ENCODE data around the gene FMO5.

FMO5 gene, protein sequence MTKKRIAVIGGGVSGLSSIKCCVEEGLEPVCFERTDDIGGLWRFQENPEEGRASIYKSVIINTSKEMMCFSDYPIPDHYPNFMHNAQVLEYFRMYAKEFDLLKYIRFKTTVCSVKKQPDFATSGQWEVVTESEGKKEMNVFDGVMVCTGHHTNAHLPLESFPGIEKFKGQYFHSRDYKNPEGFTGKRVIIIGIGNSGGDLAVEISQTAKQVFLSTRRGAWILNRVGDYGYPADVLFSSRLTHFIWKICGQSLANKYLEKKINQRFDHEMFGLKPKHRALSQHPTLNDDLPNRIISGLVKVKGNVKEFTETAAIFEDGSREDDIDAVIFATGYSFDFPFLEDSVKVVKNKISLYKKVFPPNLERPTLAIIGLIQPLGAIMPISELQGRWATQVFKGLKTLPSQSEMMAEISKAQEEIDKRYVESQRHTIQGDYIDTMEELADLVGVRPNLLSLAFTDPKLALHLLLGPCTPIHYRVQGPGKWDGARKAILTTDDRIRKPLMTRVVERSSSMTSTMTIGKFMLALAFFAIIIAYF

DNA sequence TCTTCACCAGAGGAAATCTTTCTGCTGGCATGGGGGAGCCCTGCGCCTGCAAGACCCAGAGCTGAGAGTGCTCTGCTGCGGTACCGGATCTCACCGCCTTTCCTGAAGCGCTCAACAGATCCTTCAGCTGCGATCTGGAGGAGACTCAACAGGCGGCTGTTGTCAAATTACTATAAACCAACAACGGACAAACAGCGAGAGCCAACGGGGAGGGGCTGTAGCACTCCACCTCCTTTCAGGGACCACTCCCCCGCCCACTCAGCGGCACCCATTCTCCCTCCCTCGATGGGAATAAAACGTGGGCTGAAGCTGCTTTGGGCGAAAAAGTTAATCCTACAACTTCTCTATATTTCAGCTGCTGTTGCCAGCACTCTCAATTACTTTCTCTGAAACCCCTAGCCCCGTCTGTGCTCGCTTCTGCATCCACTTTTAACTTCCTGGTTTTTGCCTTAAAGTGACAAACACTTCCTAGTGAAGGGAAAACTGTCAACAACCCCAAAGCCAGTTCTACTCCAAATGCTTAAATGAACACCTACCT lies at the start of gene FMO5:
Gene FMO5, minus strand, starts transcription at position 147 of the 538 bp plus-strand sequence. CDS start 310 bp downstream, outside the sequence.
- Mint-ChIP-seq H3K9me3 (no peaks in the 10 kb centered on the region), H3K4me3 (peak within 1 kb of the TSS; percentile 93), H3K4me1 (peaks cover 26% of the 10 kb centered on the region), H3K27ac (peak within 1 kb of the TSS; percentile 79), H3K27me3 (no peaks in the 10 kb centered on the region), H3K36me3 (no peaks in the 10 kb centered on the region)

DNA sequence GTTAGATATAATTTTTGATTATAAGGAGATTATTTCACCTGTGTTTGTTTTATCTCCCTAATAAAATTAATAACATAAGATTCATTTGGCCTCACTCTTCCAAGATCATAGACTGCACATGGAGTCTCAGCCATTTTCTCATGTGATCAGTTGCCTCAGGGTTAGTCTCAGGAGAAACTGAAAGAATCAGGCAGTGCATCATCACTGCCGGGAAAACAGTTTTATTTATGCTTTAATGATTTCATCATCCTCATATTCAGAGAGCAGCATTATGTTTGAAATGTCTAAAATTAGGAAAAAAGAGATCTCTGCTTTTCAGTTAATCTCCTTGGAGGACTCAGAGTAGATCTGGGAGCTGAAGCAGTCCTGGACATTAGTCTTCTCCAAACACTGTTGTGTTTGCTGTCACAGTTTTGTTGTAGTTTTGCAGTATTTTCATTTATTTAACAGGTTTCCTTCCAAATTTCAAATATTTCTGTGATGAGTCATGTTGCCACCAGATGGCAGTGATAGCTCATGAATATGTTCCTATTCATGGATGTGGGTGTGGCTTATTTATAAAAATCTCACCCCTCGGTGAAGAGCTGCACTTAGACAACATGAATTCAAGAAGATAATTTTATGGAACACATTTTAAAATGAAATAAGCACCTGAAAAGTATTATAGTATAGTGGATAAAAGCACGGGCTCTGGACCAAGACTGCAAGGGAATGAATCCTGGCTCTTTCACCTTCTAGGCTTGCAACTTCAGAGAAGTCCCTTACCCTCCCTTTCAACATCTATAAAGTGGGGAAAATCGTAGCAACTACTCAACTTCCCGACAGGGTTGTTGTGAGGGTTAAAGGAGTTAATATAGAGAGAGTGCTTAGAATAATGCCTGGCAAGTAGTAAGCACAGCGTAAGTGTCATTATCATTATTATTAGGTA lies 48.5 kb upstream of the FMO5 start:
- H3K4me1 Mint-ChIP-seq = peaks cover 7% of the 10 kb centered on the region
- H3K27ac Mint-ChIP-seq = no peak overlapping the region
- H3K9me3 Mint-ChIP-seq = no peaks in the 10 kb centered on the region
- H3K4me3 Mint-ChIP-seq = no peak overlapping the region
- H3K27me3 Mint-ChIP-seq = no peaks in the 10 kb centered on the region
- H3K36me3 Mint-ChIP-seq = peaks cover 34% of the 10 kb centered on the region

DNA sequence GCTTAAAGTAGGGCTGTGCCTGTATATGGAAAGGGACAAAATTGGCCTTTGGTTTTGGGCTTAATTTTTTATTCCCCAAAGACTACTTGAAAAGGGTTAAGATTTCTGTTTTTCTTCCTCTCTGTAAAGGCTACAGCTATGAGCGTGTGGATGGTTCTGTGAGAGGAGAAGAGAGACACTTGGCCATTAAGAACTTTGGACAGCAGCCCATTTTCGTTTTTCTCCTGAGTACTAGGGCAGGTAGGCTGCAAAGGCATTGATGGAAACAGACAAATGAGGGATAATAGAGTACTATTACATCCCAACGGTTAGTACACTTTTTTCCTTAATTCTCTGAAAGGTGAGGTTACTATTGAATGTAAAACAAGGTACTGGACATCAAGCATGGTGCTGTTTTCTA lies 46.9 kb upstream of the FMO5 start:
- Mint-ChIP-seq H3K4me1 (peaks cover 7% of the 10 kb centered on the region), H3K4me3 (no peak overlapping the region), H3K27ac (no peak overlapping the region), H3K9me3 (no peaks in the 10 kb centered on the region), H3K36me3 (peaks cover 32% of the 10 kb centered on the region), H3K27me3 (no peaks in the 10 kb centered on the region)

DNA sequence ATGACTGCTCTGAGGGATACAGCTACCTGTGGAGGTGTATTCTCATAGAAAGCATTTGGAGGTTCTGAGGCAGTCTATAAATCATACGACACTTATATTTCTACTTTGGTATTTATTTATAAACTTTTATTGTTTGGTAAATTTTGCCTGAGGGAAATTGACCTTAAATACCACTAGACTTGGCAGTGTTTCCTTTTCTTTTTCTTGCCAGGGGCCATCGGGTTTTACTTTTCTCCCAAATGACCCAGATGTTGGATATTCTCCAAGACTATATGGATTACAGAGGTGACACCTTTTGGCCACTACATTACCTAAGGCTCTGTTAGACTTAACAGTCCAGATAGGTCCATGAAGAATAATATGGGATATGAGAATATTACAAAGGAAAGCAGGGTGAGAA lies 45.6 kb upstream of the FMO5 start:
- H3K36me3 Mint-ChIP-seq = peaks cover 29% of the 10 kb centered on the region
- H3K4me1 Mint-ChIP-seq = peaks cover 7% of the 10 kb centered on the region
- H3K27me3 Mint-ChIP-seq = no peaks in the 10 kb centered on the region
- no peaks in the 10 kb centered on the region for H3K9me3 Mint-ChIP-seq
- H3K27ac Mint-ChIP-seq = no peak overlapping the region
- no peak overlapping the region for H3K4me3 Mint-ChIP-seq

DNA sequence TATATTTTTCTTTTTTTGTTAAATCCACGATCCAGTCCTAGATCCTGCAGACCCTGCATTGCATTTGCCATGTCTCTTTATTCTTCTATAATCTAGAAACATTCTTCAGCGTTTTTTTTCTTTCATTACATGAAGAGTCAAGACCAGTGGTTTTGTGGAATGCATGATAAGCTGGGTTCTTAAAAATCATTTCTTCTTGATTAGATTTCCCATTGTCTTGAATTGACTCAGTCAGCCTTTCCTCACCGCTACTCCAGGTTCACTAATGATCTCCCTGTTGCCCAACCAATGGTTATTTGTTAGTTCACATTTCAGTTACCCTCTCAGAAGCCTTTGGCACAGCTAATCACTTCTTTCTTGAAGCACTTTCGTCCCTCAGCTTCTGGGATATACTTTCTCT lies 42.6 kb upstream of the FMO5 start:
- Mint-ChIP-seq H3K27ac (peak overlapping the region; percentile 1), H3K36me3 (peaks cover 22% of the 10 kb centered on the region), H3K4me1 (no peaks in the 10 kb centered on the region), H3K27me3 (no peaks in the 10 kb centered on the region), H3K4me3 (no peak overlapping the region), H3K9me3 (no peaks in the 10 kb centered on the region)

DNA sequence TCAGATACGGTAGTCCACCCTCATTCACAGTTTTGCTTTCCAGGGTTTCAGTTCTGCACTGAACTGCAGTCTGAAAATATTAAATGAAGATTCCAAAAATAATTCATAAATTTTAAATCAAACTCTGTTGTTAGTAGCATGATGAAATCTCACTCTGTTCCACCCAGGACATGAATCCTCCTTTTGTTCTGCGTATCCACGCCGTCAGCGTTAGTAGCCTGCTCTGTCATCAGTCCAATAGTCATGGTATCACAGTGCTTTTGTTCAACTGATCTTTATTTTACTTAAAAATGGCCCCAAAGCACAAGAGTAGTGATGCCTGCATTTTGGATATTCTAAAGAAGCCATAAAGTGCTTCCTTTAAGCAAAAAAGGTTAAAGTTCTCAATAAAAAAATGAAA lies 41.2 kb upstream of the FMO5 start:
- Mint-ChIP-seq H3K27ac (no peak overlapping the region), H3K4me3 (no peak overlapping the region), H3K36me3 (peaks cover 25% of the 10 kb centered on the region), H3K27me3 (no peaks in the 10 kb centered on the region), H3K9me3 (no peaks in the 10 kb centered on the region), H3K4me1 (no peaks in the 10 kb centered on the region)

DNA sequence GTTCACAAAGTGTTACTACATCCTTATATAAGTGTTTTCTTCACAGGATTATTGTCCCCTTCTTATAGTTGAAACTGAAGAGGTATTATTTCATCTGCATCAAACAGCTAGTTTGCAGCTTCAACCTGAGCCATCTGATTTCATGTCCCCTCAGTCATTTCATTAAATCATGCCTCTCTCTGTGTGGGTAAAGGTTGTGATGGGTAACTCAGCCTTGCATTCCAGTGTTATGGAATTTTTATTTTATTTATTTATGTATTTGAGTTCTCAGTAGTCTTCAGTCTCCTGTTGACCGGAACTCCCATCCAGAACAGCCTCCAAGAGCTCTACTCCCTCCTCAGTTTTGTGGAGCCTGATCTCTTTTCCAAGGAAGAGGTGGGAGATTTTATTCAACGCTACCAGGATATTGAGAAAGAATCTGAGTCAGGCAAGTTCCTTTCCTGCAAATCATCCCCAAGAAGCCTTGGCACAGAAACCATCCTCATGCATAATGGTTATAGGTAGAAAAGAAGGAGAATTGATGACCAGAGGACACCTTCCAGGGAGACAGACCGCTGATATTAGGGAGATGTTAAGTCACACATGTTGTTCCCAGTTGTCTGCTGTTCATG lies 39.1 kb upstream of the FMO5 start:
- Mint-ChIP-seq H3K4me1 (no peaks in the 10 kb centered on the region), H3K27ac (no peak overlapping the region), H3K27me3 (no peaks in the 10 kb centered on the region), H3K4me3 (no peak overlapping the region), H3K9me3 (no peaks in the 10 kb centered on the region), H3K36me3 (peaks cover 30% of the 10 kb centered on the region)

DNA sequence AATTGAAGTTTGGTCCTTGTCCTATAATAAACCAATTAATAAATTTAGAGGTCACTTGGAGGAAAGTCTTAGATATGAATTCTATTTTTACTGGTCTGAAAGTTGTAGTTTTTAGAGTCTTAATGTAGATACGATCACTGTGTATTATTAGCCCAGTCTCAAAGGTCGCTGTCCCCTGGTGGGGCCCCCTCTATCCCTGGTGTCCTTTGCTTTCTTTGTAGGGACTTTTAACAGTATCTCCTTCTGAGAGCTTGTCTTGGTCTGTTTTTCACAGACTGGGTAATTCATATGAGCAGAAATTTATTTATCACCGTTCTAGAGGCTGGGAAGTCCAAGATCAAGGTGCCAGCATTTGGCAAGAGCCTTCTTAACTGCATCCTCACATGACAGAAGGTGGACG lies 35.8 kb upstream of the FMO5 start:
- Mint-ChIP-seq H3K4me1 (no peaks in the 10 kb centered on the region), H3K36me3 (peaks cover 22% of the 10 kb centered on the region), H3K27me3 (no peaks in the 10 kb centered on the region), H3K4me3 (no peak overlapping the region), H3K9me3 (no peaks in the 10 kb centered on the region), H3K27ac (no peak overlapping the region)

DNA sequence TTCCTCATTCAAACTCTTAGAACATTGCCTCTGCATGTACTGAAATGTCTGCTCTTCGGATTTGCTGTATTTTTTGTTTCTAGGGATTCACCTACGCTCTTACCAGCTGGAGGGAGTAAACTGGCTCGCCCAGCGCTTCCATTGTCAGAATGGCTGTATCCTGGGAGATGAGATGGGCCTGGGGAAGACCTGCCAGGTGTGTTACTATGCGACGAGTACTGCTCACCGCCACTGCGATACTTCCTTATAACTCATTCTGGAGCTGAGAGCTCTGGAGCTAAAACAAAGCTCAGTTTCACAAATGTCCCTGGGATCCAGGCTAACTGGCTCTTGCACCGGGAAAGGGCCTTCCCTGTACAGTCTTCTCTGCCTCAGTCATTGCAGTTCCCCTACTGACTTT lies 27.4 kb upstream of the FMO5 start:
- H3K36me3 Mint-ChIP-seq = peaks cover 12% of the 10 kb centered on the region
- no peak overlapping the region for H3K27ac Mint-ChIP-seq

DNA sequence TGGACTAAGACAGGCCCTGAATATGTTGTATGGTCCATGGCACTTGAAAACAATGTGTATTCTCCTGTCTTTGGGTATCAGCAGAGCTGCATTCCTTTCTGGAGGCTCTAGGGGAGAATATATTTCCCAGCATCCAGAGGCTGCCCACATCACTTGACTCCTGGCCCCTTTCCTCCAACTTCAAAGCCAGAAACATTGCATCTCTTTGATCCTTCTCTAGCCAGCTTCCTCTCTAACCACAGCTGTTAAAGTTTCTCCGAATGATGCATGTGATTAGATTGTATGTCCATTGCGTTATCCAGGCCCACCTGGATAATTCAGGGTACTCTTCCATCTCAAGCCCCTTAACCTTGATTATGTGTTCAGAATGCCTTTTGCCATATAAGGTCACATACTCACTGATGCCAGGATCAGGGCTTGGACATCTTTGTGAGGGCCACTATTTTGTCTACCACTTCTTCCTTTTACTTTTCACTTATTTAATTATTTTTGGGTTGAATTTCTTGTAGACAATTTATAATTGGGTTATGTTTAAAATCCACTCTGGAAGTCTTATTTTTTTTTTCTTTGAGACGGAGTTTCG lies 22.6 kb upstream of the FMO5 start:
- Mint-ChIP-seq H3K36me3 (peaks cover 9% of the 10 kb centered on the region), H3K4me3 (no peak overlapping the region), H3K4me1 (peaks cover 63% of the 10 kb centered on the region), H3K9me3 (no peaks in the 10 kb centered on the region), H3K27ac (no peak overlapping the region), H3K27me3 (no peaks in the 10 kb centered on the region)

More for the DNA sequence above, 27.4 kb upstream of the FMO5 start:
- H3K9me3 Mint-ChIP-seq = no peaks in the 10 kb centered on the region
- H3K4me3 Mint-ChIP-seq = no peak overlapping the region
- no peaks in the 10 kb centered on the region for H3K27me3 Mint-ChIP-seq
- peaks cover 30% of the 10 kb centered on the region for H3K4me1 Mint-ChIP-seq

DNA sequence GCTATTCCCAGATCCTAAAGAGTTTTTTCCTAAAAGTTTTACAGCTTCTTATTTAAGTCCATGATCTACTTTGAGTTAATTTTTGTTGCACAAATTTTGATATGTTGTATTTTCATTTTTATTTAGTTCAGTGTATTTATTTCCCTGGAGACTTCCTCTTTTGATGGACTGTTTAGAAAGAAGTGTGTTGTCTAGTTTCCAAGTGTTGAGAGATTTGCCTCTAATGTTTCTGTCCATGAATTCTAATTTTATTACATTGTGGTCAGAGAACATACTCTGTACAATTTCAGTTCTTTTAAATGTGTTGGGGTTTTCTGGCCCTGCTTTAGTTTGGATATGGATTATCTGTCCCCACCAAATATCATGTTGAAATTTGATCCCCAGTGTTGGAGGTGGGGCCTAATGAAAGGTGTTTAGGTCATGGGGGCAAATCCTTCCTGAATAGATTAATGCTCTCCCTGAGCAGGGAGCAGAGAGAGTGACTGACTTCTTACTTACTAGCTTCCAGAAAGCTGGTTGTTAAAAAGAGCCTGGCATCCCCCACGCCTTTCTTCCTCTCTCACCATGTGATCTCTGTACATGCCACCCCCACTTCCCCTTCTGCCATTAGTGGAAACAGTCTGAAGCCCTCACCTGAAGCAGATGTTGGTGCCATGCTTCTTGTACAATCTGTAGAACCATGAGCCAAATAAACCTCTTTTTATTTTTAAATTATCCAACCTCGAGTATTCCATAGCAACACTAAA lies 21.9 kb upstream of the FMO5 start:
- no peaks in the 10 kb centered on the region for H3K27me3 Mint-ChIP-seq
- peaks cover 63% of the 10 kb centered on the region for H3K4me1 Mint-ChIP-seq
- H3K27ac Mint-ChIP-seq = no peak overlapping the region
- H3K9me3 Mint-ChIP-seq = no peaks in the 10 kb centered on the region
- no peak overlapping the region for H3K4me3 Mint-ChIP-seq
- peaks cover 7% of the 10 kb centered on the region for H3K36me3 Mint-ChIP-seq

DNA sequence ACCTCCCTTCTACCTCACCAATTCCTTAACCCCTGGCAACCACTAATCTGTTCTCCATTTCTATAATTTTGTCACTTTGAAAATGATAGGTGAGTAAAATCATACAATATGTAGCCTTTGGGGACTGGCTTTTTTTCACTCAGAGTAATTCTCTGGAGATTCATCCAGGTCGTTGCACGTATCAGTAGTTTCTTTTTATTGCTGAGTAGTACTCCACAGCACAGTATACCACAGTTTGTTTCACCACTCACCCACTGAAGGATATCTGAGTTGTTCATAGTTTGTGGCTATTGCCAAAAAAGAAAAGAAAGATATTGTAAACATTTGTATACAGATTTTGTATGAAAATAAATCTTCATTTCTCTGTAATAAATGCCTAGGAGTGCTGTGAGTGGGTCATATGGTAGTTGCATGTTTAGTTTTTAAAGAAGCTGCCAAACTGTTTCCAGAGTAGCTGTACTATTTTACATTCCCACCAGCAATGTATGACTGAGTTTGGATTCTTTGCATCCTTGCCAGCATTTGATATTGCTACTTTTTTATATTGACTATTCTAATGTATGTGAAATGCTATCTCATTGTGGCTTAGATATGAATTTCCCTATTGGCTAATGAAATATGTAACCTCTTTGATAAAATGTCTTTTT lies 21.0 kb upstream of the FMO5 start:
- Mint-ChIP-seq H3K4me1 (peaks cover 65% of the 10 kb centered on the region), H3K27ac (no peak overlapping the region), H3K4me3 (peak overlapping the region; percentile 0), H3K36me3 (peaks cover 7% of the 10 kb centered on the region), H3K9me3 (no peaks in the 10 kb centered on the region), H3K27me3 (no peaks in the 10 kb centered on the region)

DNA sequence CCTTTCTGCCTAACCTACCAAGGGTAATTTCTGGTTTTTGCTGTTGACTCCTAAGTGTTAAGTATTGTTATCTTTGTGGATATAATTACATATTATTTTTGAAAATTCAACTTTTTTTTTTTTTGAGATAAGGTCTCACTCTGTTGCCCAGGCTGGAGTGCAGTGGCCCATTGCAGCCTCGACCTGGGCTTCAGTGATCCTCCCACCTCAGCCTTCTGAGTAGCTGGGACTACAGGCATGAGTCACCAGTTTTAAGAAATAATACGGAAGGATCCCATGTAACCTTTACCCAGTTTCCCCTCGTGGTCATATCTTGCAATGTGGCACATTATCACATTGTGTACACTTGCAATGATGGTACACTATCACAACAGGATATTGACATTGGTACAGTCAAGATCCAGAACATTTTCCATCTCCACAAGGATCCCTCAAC lies 20.5 kb upstream of the FMO5 start:
- Mint-ChIP-seq H3K27ac (no peak overlapping the region), H3K27me3 (no peaks in the 10 kb centered on the region), H3K36me3 (peaks cover 7% of the 10 kb centered on the region), H3K4me3 (peak overlapping the region; percentile 0), H3K9me3 (no peaks in the 10 kb centered on the region), H3K4me1 (peaks cover 65% of the 10 kb centered on the region)

DNA sequence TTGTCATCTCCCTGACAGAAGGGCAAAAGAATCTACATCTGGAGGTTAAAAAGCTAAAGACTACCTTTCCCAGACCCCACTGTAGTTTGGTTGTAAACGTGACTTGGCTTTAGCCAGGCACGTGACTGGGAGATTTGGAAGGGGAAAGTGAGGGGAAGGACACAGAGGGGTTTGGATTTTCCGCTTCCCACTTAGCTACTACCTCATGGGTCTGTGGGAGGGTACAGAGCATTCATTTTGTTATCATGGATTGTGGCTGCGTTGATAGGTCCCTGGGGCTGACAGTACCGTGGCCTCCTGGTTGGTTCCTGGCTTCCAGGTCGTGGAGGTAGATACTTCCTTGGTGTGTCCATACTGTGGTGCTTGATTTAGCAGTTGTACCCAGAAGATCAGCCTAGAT lies 20.0 kb upstream of the FMO5 start:
- peaks cover 60% of the 10 kb centered on the region for H3K4me1 Mint-ChIP-seq
- no peaks in the 10 kb centered on the region for H3K27me3 Mint-ChIP-seq
- no peak overlapping the region for H3K4me3 Mint-ChIP-seq

More for the DNA sequence above, 20.0 kb upstream of the FMO5 start:
- H3K27ac Mint-ChIP-seq = no peak overlapping the region
- H3K9me3 Mint-ChIP-seq = no peaks in the 10 kb centered on the region
- peaks cover 7% of the 10 kb centered on the region for H3K36me3 Mint-ChIP-seq

Measured in activated naive CD4-positive, alpha-beta T cell treated with anti-CD3 and anti-CD28 coated beads, Interleukin-2, amount 50 U/mL, for 24 hours (primary cell).